Erythroblast (primary cell): Measurements from ENCODE around the gene IL1F10.

Experiments used
- GATA1 ChIP-seq: IDR thresholded peaks from 2 replicates; pipeline ENCODE4 v1.6.1; 2011; ENCODE audit warnings: low read depth, mild to moderate bottlenecking, control low read depth, low read length, moderate library complexity
- POLR2A ChIP-seq: IDR thresholded peaks from 2 replicates; pipeline ENCODE4 v1.6.1; 2011; ENCODE audit warnings: mild to moderate bottlenecking, low read length

- TF ChIP-seq POLR2A (no peak), GATA1 (no peak)
Observed at GRCh38 chr2:113084249-113085000, 16.7 kb downstream of the IL1F10 start.
